Sciatic nerve (tissue), 1 donor: ENCODE results near the gene CAPNS2. TPM values are rescaled to one million over a fixed set of nuclear protein-coding genes. Genes with fewer than 3 reads are reported as not detected.

Experiments
- total RNA-seq: library from RNA; stranded (reverse); fragmentation: NEBNext Ultra II Directional; extraction: Animal tissue kit (Norgen Biotek cat#: 25700); gene quantifications from one replicate; pipeline ENCODE4 v1.2.1, GENCODE V29; 2021
- donor health status: DM: no; HTN: no; CAD: no.

The CAPNS2 gene
- total RNA-seq, 1 donor from 2014 or later = 2.5 TPM

Other genes starting within 250 kb of the CAPNS2 start
- gene IRX6, start 242.5 kb upstream of the CAPNS2 start, total RNA-seq = 0.36 TPM
- 193 TPM for gene MMP2, start 87.5 kb upstream of the CAPNS2 start, total RNA-seq
- gene LPCAT2, start 57.6 kb upstream of the CAPNS2 start, total RNA-seq = 54.0 TPM
- gene SLC6A2, start 89.3 kb downstream of the CAPNS2 start, total RNA-seq = 1.1 TPM